IPS-18a (cell line): ENCODE data around the gene ZNF768.
"Not testable (repeated sequence)": the region's sequence is repeated elsewhere in the genome, so short reads cannot be mapped to it uniquely, and the experiment has no call there.

Source experiments
- H3K27ac ChIP-seq: one replicate; pipeline ENCODE4 v1.5.1; 2013; ENCODE audit warnings: low read length
- H3K27me3 ChIP-seq: one replicate; pipeline ENCODE4 v1.6.1; 2013; ENCODE audit warnings: mild to moderate bottlenecking, low read length; ENCODE audit not compliant: control insufficient read depth, insufficient read depth
- H3K36me3 ChIP-seq: one replicate; pipeline ENCODE4 v1.6.1; 2013; ENCODE audit warnings: low read depth, low read length; ENCODE audit not compliant: control insufficient read depth
- H3K4me1 ChIP-seq: one replicate; pipeline ENCODE4 v1.6.1; 2013; ENCODE audit warnings: low read depth, low read length; ENCODE audit not compliant: control insufficient read depth
- H3K4me3 ChIP-seq: one replicate; pipeline ENCODE4 v1.5.1; 2013; ENCODE audit warnings: low read length
- H3K9ac ChIP-seq: one replicate; pipeline ENCODE4 v1.6.1; 2013; ENCODE audit warnings: mild to moderate bottlenecking, low read length, moderate library complexity
- H3K9me3 ChIP-seq: one replicate; pipeline ENCODE4 v1.6.1; 2013; ENCODE audit warnings: low read depth, low read length; ENCODE audit not compliant: control insufficient read depth

The ZNF768 gene

GRCh38 chr16:30527635-30528178 is 1.3 kb upstream of the ZNF768 start:
- peaks cover 9% of the 10 kb centered on the region for H3K4me1 ChIP-seq
- no peaks in the 10 kb centered on the region for H3K27me3 ChIP-seq
- peak overlapping the region; percentile 86 for H3K27ac ChIP-seq
- peak overlapping the region; percentile 86 for H3K9ac ChIP-seq
- H3K4me3 ChIP-seq = peak overlapping the region; percentile 87
- peaks cover 10% of the 10 kb centered on the region for H3K36me3 ChIP-seq
- no peaks in the 10 kb centered on the region for H3K9me3 ChIP-seq

DNA sequence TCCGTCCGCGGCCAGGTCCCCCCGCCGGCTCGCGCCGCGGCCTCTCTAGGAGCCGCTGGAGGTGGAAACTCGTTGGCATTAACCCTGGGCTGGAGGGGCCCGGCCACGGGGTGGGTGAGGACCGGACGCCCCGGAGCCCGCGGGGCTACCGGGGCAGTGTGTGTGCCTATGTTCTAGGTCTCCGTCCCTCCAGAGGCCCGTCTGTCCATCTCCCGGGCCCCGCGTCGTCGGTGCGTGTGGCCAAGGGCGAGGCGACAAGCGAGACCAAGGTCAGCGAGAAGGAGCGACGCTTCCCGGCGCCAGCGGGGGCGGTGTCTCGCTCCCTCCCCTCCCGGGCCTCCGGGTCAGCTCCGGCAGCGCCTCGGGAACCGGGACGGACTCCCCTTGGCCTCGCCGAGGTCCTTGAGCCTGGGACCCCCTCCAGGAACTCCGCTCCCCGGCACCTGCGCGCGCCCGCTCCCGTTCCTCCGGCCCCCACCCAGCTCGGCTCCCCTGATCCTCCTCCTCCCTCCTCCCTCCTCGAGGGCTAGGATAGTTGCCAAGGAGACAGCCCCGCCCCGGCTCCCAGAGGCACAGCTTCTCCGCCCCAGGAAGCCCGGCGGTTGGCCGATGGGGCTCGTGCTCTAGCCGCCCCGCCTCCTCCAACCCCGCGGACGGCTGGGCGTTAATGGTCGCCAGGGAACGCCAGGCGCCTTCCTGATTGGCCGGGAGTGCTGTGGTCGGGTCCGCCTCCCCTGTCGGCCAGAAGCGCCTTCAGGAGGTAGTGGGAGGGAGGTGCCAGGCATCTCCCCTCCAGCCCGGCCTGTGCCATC is 663 bp upstream of the ZNF768 start:
- no peaks in the 10 kb centered on the region for H3K9me3 ChIP-seq
- H3K27me3 ChIP-seq = no peaks in the 10 kb centered on the region
- H3K4me1 ChIP-seq = peaks cover 9% of the 10 kb centered on the region
- peak overlapping the region; percentile 87 for H3K4me3 ChIP-seq
- H3K36me3 ChIP-seq = peaks cover 10% of the 10 kb centered on the region
- H3K27ac ChIP-seq = peak overlapping the region; percentile 86
- peak overlapping the region; percentile 86 for H3K9ac ChIP-seq

DNA sequence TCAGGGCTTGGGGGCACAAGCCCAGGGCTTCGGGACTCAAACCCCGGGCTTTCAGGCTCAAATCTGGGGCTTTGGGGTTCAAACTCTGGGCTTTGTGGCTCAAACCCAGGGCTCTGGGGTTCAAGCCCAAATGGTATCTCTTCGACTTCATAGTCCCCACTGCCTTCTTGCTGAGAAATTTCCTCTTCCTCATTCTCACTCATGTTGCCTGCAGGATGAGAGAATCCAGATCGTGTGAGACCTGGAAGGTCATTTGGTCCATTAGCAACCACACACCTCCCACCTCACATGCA is 576 bp downstream of the ZNF768 start:
- H3K36me3 ChIP-seq = peaks cover 2% of the 10 kb centered on the region
- peak overlapping the region; percentile 50 for H3K9ac ChIP-seq
- peak overlapping the region; percentile 87 for H3K4me3 ChIP-seq
- H3K4me1 ChIP-seq = peaks cover 9% of the 10 kb centered on the region
- H3K9me3 ChIP-seq = no peaks in the 10 kb centered on the region
- H3K27me3 ChIP-seq = no peaks in the 10 kb centered on the region
- H3K27ac ChIP-seq = no peak overlapping the region

GRCh38 chr16:30524575-30525568 is 1.5 kb downstream of the ZNF768 start:
- no peaks in the 10 kb centered on the region for H3K36me3 ChIP-seq
- H3K4me1 ChIP-seq = peaks cover 9% of the 10 kb centered on the region
- no peaks in the 10 kb centered on the region for H3K9me3 ChIP-seq
- no peaks in the 10 kb centered on the region for H3K27me3 ChIP-seq
- no peak overlapping the region for H3K9ac ChIP-seq
- no peak overlapping the region for H3K4me3 ChIP-seq
- no peak overlapping the region for H3K27ac ChIP-seq

DNA sequence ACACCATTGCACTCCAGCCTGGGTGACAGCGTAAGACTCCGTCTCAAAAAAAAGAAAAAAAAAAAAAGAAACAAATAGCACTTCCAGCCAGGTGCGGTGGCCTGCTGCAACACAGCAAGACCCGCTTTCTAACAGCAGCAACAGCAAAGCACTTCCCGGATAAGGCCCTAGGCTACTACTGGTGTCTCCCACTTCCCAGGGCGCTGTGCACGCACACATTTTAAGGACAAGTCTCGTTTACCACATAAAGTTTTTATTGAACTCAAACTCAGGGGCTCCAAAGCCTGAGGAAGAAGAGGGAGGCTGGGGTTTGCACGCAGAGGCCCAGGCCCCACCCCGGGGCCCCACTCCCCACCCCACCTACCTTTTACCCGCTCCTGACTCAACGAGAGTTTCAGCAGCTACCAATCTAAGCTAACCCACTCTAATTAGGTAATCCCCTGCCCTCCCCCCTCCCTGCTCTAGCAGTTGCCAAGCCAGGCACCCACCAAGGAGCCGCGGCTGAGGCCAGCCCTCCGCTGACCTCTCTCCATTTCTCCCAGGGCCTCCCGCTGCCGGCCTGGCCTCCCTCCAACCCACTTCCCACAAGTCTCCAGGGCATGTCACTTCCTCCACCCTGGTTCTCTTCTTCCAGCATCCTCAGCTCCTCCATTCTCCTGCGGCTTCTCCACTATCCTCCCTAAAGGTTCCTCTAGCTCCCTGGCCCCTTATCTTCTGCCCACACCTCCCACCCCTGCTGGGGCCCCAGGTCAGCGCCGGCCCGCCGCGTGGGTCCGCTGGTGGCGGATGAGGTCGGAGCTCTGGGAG is 2.4 kb downstream of the ZNF768 start:
- no peak overlapping the region for H3K9ac ChIP-seq
- H3K4me1 ChIP-seq = peaks cover 9% of the 10 kb centered on the region
- H3K27ac ChIP-seq = no peak overlapping the region

GRCh38 chr16:30522702-30523463 is 3.5 kb downstream of the ZNF768 start:
- not testable (repeated sequence) for H3K9ac ChIP-seq, H3K27ac ChIP-seq, H3K4me1 ChIP-seq, H3K27me3 ChIP-seq, H3K9me3 ChIP-seq, H3K4me3 ChIP-seq, H3K36me3 ChIP-seq

More for the DNA sequence above, 2.4 kb downstream of the ZNF768 start:
- Histone ChIP-seq H3K36me3 (no peaks in the 10 kb centered on the region), H3K27me3 (no peaks in the 10 kb centered on the region), H3K9me3 (no peaks in the 10 kb centered on the region), H3K4me3 (no peak overlapping the region)

- H3K9me3 ChIP-seq = no peaks in the 10 kb centered on the region
- H3K36me3 ChIP-seq = no peaks in the 10 kb centered on the region
- no peak overlapping the region for H3K27ac ChIP-seq
- no peak overlapping the region for H3K4me3 ChIP-seq
- H3K27me3 ChIP-seq = no peaks in the 10 kb centered on the region
- no peak overlapping the region for H3K9ac ChIP-seq
- peaks cover 3% of the 10 kb centered on the region for H3K4me1 ChIP-seq
Observed at GRCh38 chr16:30521873-30522641, 4.3 kb downstream of the ZNF768 start.

DNA sequence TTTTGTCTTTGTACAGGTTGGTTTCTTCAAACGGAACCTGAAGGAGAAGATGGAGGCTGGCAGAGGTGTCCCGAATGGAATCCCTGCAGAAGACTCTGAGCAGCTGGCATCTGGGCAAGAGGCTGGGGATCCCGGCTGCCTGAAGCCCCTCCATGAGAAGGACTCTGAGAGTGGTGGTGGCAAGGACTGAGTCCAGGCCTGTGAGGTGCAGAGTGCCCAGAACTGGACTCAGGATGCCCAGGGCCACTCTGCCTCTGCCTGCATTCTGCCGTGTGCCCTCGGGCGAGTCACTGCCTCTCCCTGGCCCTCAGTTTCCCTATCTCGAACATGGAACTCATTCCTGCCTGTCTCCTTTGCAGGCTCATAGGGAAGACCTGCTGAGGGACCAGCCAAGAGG is 4.9 kb downstream of the ZNF768 start:
- Histone ChIP-seq H3K27me3 (no peaks in the 10 kb centered on the region), H3K27ac (no peak overlapping the region), H3K9me3 (no peaks in the 10 kb centered on the region), H3K9ac (no peak overlapping the region), H3K4me1 (peaks cover 3% of the 10 kb centered on the region), H3K4me3 (no peak overlapping the region), H3K36me3 (no peaks in the 10 kb centered on the region)

DNA sequence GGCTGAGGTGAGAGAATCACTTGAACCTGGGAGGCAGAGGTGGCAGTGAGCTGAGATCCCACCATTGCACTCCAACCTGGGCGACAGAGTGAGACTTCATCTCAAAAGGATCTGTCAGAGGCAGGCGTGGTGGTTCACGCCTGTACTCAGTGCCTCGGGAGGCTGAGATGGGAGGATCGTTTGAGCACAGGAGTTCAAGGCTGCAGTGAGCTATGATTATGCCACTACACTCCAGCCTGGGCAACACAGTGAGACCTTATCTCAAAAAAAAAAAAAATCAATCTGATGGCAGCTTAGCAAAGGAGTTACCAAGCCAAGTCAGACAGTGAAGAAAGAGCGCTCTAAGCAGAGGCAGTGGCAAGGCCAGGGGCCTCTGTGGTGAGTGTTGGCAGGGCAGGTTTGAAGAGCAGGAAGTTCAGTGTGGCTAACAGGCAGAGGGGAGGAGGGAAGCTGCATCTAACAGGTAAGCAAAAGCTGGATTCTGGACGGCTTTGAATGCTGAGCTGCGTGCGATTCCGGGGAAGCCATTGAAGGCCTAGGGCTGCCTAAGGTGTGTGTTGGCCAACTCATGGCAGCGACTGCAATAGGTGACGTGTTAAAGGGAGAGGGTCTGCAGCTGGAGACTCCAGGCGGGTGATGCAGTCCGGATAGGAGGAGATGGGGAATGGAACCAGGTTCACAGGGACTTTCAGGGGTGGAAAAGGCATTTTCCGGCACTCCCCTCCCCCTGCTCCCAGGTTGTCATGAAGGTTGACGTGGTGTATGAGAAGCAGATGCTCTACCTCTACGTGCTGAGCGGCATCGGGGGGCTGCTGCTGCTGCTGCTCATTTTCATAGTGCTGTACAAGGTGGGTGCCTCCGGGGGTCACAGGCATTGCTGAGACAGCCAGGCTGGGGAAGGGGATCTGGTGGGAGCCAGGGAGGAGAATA is 7.0 kb downstream of the ZNF768 start:
- Histone ChIP-seq H3K27me3 (no peaks in the 10 kb centered on the region), H3K4me3 (no peak overlapping the region), H3K27ac (no peak overlapping the region), H3K36me3 (no peaks in the 10 kb centered on the region), H3K9me3 (no peaks in the 10 kb centered on the region), H3K9ac (no peak overlapping the region), H3K4me1 (no peaks in the 10 kb centered on the region)
